Endothelial cell of umbilical vein (primary cell): ENCODE measurements around the gene PTPRO. TPM values are rescaled to one million over a fixed set of nuclear protein-coding genes. Genes with fewer than 3 reads are reported as not detected.

Experiments used
- BruUV-seq: library from RNA; stranded (reverse); fragments of 400-500 nt; replicated peaks from 2 replicates; lab custom pipeline; 2021; lab: Mats Ljungman, UMichigan
- CTCF ChIA-PET: fragments of 300-600, 350-600 bp; sonication (Branson Sonifier 250); formaldehyde crosslinking; loops from one replicate; lab custom pipeline; 2021; ENCODE audit warnings: antibody characterized with exemption, inconsistent platforms; lab: Charles Lee
- POLR2A ChIA-PET: fragments of 300-600, 350-600 bp; sonication (Branson Sonifier 250); formaldehyde crosslinking; loops from one replicate; lab custom pipeline; 2021; ENCODE audit warnings: antibody characterized with exemption, inconsistent platforms; lab: Charles Lee
- DNase-seq: peaks from one replicate; pipeline ENCODE4 v3.0.0-alpha.2; 2011; ENCODE audit warnings: low read depth, low spot score
- FAIRE-seq: peaks from 2 replicates; lab custom pipeline; 2011; peaks lifted over from hg19 to GRCh38; lab: Jason Lieb, UNC
- H2AFZ ChIP-seq: 2 replicates; pipeline ENCODE4 v1.6.0; 2012; ENCODE audit warnings: low read depth, low read length, control low read depth, inconsistent platforms
- H3K27ac ChIP-seq: 2 replicates; pipeline ENCODE4 v1.5.1; 2011; ENCODE audit warnings: low read depth, mild to moderate bottlenecking, control low read depth, low read length, moderate library complexity; ENCODE audit not compliant: insufficient read depth
- H3K27me3 ChIP-seq, 2 experiments: 2 replicates each; pipeline versions ENCODE4 v1.6.0 to v1.6.1; 2011; ENCODE audit warnings: low read length in 2 of 2, mixed read lengths in 1 of 2; ENCODE audit not compliant: control insufficient read depth in 2 of 2, insufficient read depth in 2 of 2
- H3K36me3 ChIP-seq, 2 experiments: 2 replicates in 1 of 2; 3 replicates in 1 of 2; pipeline ENCODE4 v1.5.1; 2011; ENCODE audit warnings: low read length in 2 of 2, mild to moderate bottlenecking in 1 of 2, moderate library complexity in 1 of 2; ENCODE audit not compliant: control insufficient read depth in 2 of 2, insufficient read depth in 2 of 2; ENCODE audit errors: extremely low read depth in 1 of 2
- H3K4me1 ChIP-seq: 3 replicates; pipeline ENCODE4 v1.5.1; 2011; ENCODE audit warnings: mild to moderate bottlenecking, low read length; ENCODE audit not compliant: control insufficient read depth, insufficient read depth; ENCODE audit errors: extremely low read depth
- H3K4me2 ChIP-seq: 2 replicates; pipeline ENCODE4 v1.6.1; 2011; ENCODE audit warnings: low read length, control low read depth, mixed read lengths; ENCODE audit not compliant: insufficient read depth
- H3K4me3 ChIP-seq, 3 experiments: fragments of 200-600 bp in 1 of 3; sonication (generic), shearing (Covaris generic) in 1 of 3; replicated peaks in 1 of 3; 2 replicates each; pipeline ENCODE4 v1.5.1; 2011 to 2016; ENCODE audit warnings: control low read depth in 3 of 3, low read length in 3 of 3, mild to moderate bottlenecking in 2 of 3, inconsistent platforms in 1 of 3, low read depth in 1 of 3, moderate library complexity in 1 of 3; ENCODE audit not compliant: insufficient read depth in 1 of 3
- H3K79me2 ChIP-seq: 2 replicates; pipeline ENCODE4 v1.6.0; 2012; ENCODE audit warnings: low read length, inconsistent platforms; ENCODE audit not compliant: control insufficient read depth, insufficient read depth
- H3K9ac ChIP-seq: replicated peaks from 2 replicates; pipeline ENCODE3; 2011; ENCODE audit warnings: low read length, control low read depth; ENCODE audit not compliant: insufficient read depth; ENCODE audit errors: extremely low read depth
- H3K9me1 ChIP-seq: replicated peaks from 3 replicates; pipeline ENCODE4 v1.6.0; 2011; ENCODE audit warnings: mild to moderate bottlenecking, low read length; ENCODE audit not compliant: control insufficient read depth, insufficient read depth; ENCODE audit errors: extremely low read depth
- H3K9me3 ChIP-seq: replicated peaks from 2 replicates; pipeline ENCODE4 v1.5.1; 2012; ENCODE audit warnings: low read length, inconsistent platforms; ENCODE audit not compliant: control insufficient read depth, insufficient read depth
- H4K20me1 ChIP-seq: replicated peaks from 2 replicates; pipeline ENCODE3; 2011; ENCODE audit warnings: mild to moderate bottlenecking, low read length; ENCODE audit not compliant: control insufficient read depth, insufficient read depth; ENCODE audit errors: extremely low read depth
- EZH2 ChIP-seq: IDR thresholded peaks from 2 replicates; pipeline ENCODE4 v1.6.1; 2012; ENCODE audit warnings: borderline replicate concordance, low read depth, mild to moderate bottlenecking, moderate library complexity, low read length, inconsistent platforms; ENCODE audit not compliant: severe bottlenecking
- FOS ChIP-seq: IDR thresholded peaks from 2 replicates; pipeline ENCODE4 v1.6.1; 2011; ENCODE audit warnings: mild to moderate bottlenecking, low read length, moderate library complexity, borderline replicate concordance; ENCODE audit not compliant: insufficient read depth
- JUN ChIP-seq: IDR thresholded peaks from 2 replicates; pipeline ENCODE4 v1.6.1; 2011; ENCODE audit warnings: borderline replicate concordance, low read depth; ENCODE audit not compliant: insufficient read length, insufficient read depth
- MAX ChIP-seq: IDR thresholded peaks from 2 replicates; pipeline ENCODE4 v1.6.1; 2011; ENCODE audit not compliant: insufficient read depth, insufficient read length
- MYC ChIP-seq: IDR thresholded peaks from one replicate; pipeline ENCODE4 v1.6.1; 2011; ENCODE audit warnings: mild to moderate bottlenecking, low read depth, low read length
- POLR2A ChIP-seq: IDR thresholded peaks from 2 replicates; pipeline ENCODE4 v1.6.1; 2012; ENCODE audit warnings: low read depth, mild to moderate bottlenecking, control low read depth, low read length
- POLR2AphosphoS5 ChIP-seq: IDR thresholded peaks from 2 replicates; pipeline ENCODE4 v1.6.1; 2012; ENCODE audit warnings: low read depth, mild to moderate bottlenecking, control low read depth, low read length, moderate library complexity; ENCODE audit not compliant: insufficient read depth
- dilution Hi-C: fragments of 300-500 bp; cut with MboI; formaldehyde crosslinking; loops from one replicate; pipeline ENCODE4 v1.15.0; 2019; ENCODE audit warnings: low sequenced_read_pairs; ENCODE audit not compliant: extremely low pct_ligation_motif_present
- intact Hi-C: fragments of 100-400 bp; cut with micrococcal nuclease; formaldehyde crosslinking; loops from one replicate; pipeline ENCODE4 v1.10.0; 2022
- polyA plus RNA-seq, 4 experiments: library from polyadenylated mRNA; depleted of rRNA in 3 of 4; stranded (reverse) in 3 of 4; unstranded in 1 of 4; fragments of >200 nt; gene quantifications; 2 replicates each; pipeline versions ENCODE4 v1.2.1 to v1.2.3, GENCODE V29; 2011 to 2012; ENCODE audit warnings: missing spikeins in 1 of 4
- total RNA-seq: library from RNA; stranded (reverse); gene quantifications from 2 replicates; pipeline ENCODE4 v1.2.3, GENCODE V29; 2021

Gene PTPRO
- total and polyA plus RNA-seq, 2 donors (not counting 3 experiments of a cell fraction or from before 2014, with no cell fraction given): not detected

DNA sequence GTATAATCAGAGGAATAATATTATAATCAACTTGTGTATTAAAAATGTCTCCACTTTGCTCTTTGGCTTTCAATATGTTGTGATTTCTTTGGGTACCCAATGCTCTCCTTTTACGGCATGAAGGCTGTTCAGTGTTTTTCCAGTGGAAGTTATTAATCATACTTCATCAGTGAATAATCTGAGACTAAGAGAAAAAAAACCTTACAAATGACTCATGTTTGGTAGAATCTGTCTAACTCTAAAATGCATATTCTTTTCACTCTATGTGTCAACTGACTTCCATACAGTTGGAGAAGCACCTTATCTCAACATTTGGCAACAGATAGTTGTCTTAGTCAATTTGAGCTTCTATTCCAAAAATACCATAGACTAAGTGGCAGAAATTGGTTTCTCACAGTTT, 82.2 kb downstream of the PTPRO start:
- H3K9me1 ChIP-seq: no peaks in the 10 kb centered on the region
- no peaks in the 10 kb centered on the region for H3K79me2 ChIP-seq
- H3K36me3 ChIP-seq: no peaks in the 10 kb centered on the region
- H3K9ac ChIP-seq: no peak overlapping the region
- H3K27me3 ChIP-seq: no peaks in the 10 kb centered on the region
- no peaks in the 10 kb centered on the region for H3K4me1 ChIP-seq
- no peak overlapping the region for H3K27ac ChIP-seq
- no peak overlapping the region for H3K4me2 ChIP-seq
- intact Hi-C loops: no loop called here
- no peak overlapping the region for H2AFZ ChIP-seq
- BruUV-seq: no TSS peak
- ChIA-PET CTCF (no interaction called here), POLR2A (no interaction called here)
- no peaks in the 10 kb centered on the region for H3K9me3 ChIP-seq
- DNase-seq (peak; percentile 20), FAIRE-seq (no peak)
- TF ChIP-seq JUN (no peak), FOS (peak; percentile 85), MAX (no peak), POLR2A (no peak), POLR2AphosphoS5 (no peak), EZH2 (no peak)
- dilution Hi-C loops: no loop called here
- no peak overlapping the region for H3K4me3 ChIP-seq
- H4K20me1 ChIP-seq: no peaks in the 10 kb centered on the region

- H3K27me3 ChIP-seq: no peaks in the 10 kb centered on the region
- H3K9me3 ChIP-seq: no peaks in the 10 kb centered on the region
- no peaks in the 10 kb centered on the region for H3K4me1 ChIP-seq
- no peak overlapping the region for H3K4me3 ChIP-seq
- dilution Hi-C loops: no loop called here
- H3K27ac ChIP-seq: no peak overlapping the region
- H3K36me3 ChIP-seq: no peaks in the 10 kb centered on the region
- ChIA-PET CTCF (no interaction called here), POLR2A (no interaction called here)
- no peaks in the 10 kb centered on the region for H3K9me1 ChIP-seq
- no peaks in the 10 kb centered on the region for H3K79me2 ChIP-seq
- no peak overlapping the region for H3K9ac ChIP-seq
- H3K4me2 ChIP-seq: no peak overlapping the region
- BruUV-seq: no TSS peak
- FAIRE-seq (no peak), DNase-seq (no peak)
- TF ChIP-seq MYC: no peak
- no peak for TF ChIP-seq POLR2AphosphoS5
- TF ChIP-seq FOS: no peak
- TF ChIP-seq EZH2: no peak
- no peak for TF ChIP-seq MAX
- no peak for TF ChIP-seq POLR2A
- TF ChIP-seq JUN: no peak
- intact Hi-C loops: no loop called here
- H2AFZ ChIP-seq: no peak overlapping the region
- no peaks in the 10 kb centered on the region for H4K20me1 ChIP-seq
Measured at GRCh38 chr12:15405606-15406005, 83.3 kb downstream of the PTPRO start.
